ENCODE data around the gene TEX12.
"Not testable (repeated sequence)": the region's sequence is repeated elsewhere in the genome, so short reads cannot be mapped to it uniquely, and the experiment has no call there.

The TEX12 gene

GRCh38 chr11:112167145-112167544, at the start of gene TEX12:
Gene TEX12, plus strand, starts transcription at chr11:112167372. Its CDS starts 1,897 bp downstream, at chr11:112169269.
- no peak for DNase-seq (ENCODE audit: low read depth in 2 of 2)

GRCh38 chr11:112118176-112118575, 49.0 kb upstream of the TEX12 start:
- no peak for DNase-seq (ENCODE audit: low read depth in 2 of 2)

GRCh38 chr11:112121981-112122615, 45.1 kb upstream of the TEX12 start:
- DNase-seq (ENCODE audit: low read depth in 2 of 2): no peak

GRCh38 chr11:112123129-112123528, 44.0 kb upstream of the TEX12 start:
- DNase-seq (ENCODE audit: low read depth in 2 of 2): no peak

GRCh38 chr11:112127056-112127455, 40.1 kb upstream of the TEX12 start:
- DNase-seq (ENCODE audit: low read depth in 2 of 2): no peak

GRCh38 chr11:112128483-112129121, 38.6 kb upstream of the TEX12 start:
- DNase-seq (ENCODE audit: low read depth in 2 of 2): no peak

GRCh38 chr11:112129656-112130055, 37.5 kb upstream of the TEX12 start:
- no peak for DNase-seq (ENCODE audit: low read depth in 2 of 2)

- DNase-seq (ENCODE audit: low read depth in 2 of 2): no peak
These were observed 34.4 kb upstream of the TEX12 start for GRCh38 chr11:112132737-112133136.

- DNase-seq (ENCODE audit: low read depth in 2 of 2): no peak
These were observed 32.7 kb upstream of the TEX12 start for GRCh38 chr11:112134473-112134872.

GRCh38 chr11:112143597-112143996, 23.6 kb upstream of the TEX12 start:
- DNase-seq (ENCODE audit: low read depth in 2 of 2): no peak

GRCh38 chr11:112150517-112150916, 16.7 kb upstream of the TEX12 start:
- DNase-seq (ENCODE audit: low read depth in 2 of 2): no peak

GRCh38 chr11:112156153-112156955, 10.8 kb upstream of the TEX12 start:
- no peak for DNase-seq (ENCODE audit: low read depth in 2 of 2)

GRCh38 chr11:112156956-112157766, 10.0 kb upstream of the TEX12 start:
- no peak for DNase-seq (ENCODE audit: low read depth in 2 of 2)

- no peak for DNase-seq (ENCODE audit: low read depth in 2 of 2)
These were observed 7.8 kb upstream of the TEX12 start for GRCh38 chr11:112159098-112160065.

- no peak for DNase-seq (ENCODE audit: low read depth in 2 of 2)
These were observed 6.9 kb upstream of the TEX12 start for GRCh38 chr11:112160091-112160848.

- no peak for DNase-seq (ENCODE audit: low read depth in 2 of 2)
These were observed 6.2 kb upstream of the TEX12 start for GRCh38 chr11:112161012-112161411.

GRCh38 chr11:112162200-112162599, 5.0 kb upstream of the TEX12 start:
- DNase-seq (ENCODE audit: low read depth in 2 of 2): not testable (repeated sequence)

- DNase-seq (ENCODE audit: low read depth in 2 of 2): no peak
These were observed 4.2 kb upstream of the TEX12 start for GRCh38 chr11:112162761-112163546.
